ENCODE data around the gene AMELY.
"Not testable (repeated sequence)": the region's sequence is repeated elsewhere in the genome, so short reads cannot be mapped to it uniquely, and the experiment has no call there.

Gene AMELY

DNA sequence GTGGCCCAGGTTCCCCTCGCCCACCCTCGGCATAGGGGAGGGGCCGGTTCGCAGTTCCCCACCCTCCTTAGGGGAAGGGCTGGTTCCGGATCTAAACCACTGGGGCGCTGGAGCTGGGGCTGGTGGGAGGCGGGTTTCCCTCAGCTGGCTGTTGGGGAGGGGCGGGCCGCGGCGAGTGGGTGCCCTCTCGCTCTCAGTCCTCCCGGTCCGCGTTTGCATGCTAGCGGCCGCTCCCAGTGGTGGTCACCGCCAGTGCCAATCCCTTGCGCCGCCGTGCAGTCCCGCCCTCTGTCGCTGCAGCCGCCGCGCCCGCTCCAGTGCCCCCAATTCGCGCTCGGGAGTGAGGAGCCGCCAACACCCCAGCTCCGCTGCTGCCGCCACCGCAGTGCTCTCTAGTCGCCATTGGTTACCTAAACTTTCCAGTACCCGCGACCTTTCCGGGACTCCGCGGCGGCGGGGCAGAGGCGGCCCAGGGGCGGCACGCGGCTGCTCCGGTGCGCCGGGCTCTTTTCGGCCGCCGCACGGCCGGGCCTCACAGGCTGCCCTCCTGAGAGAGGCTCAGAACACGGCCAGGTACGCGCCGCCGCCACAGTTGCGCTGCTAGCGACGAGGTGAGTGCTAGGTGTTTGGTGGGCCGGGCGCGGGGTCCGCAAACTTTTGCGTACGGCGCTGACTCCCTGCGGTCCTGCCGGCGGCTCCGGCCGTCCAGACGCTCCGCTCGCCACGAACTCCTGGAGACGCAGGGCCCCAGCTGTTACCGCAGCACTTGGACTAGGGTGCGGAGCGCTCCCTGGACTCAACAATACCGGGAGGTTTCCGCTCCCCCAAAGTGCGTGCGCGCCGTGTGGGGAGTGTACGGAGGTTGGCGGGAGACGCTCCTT, 940 bp downstream of the AMELY start, which contains the start of gene TBL1Y:
Gene TBL1Y, plus strand, starts transcription at position 326 of the 881 bp plus-strand sequence. CDS start 114,388 bp downstream, outside the sequence.
- Histone ChIP-seq H3K4me3 (ENCODE audit: low read depth in 1 of 5, low read length in 5 of 5) (no peak within 1 kb of the TSS), H3K27ac (ENCODE audit: low read depth, low read length) (no peak within 1 kb of the TSS), H3K36me3 (ENCODE audit: control insufficient read depth in 5 of 5, insufficient read depth in 5 of 5, low read length in 5 of 5) (no peaks in the 10 kb centered on the region), H3K9me3 (ENCODE audit: control insufficient read depth in 5 of 5, low read length in 5 of 5) (no peaks in the 10 kb centered on the region), H3K4me1 (ENCODE audit: control insufficient read depth in 5 of 5, insufficient read depth in 5 of 5, low read length in 5 of 5) (no peaks in the 10 kb centered on the region), H3K9ac (ENCODE audit: low read length in 5 of 5) (no peak within 1 kb of the TSS), H3K27me3 (ENCODE audit: control insufficient read depth in 5 of 5, insufficient read depth in 4 of 5, low read length in 5 of 5) (no peaks in the 10 kb centered on the region)

DNA sequence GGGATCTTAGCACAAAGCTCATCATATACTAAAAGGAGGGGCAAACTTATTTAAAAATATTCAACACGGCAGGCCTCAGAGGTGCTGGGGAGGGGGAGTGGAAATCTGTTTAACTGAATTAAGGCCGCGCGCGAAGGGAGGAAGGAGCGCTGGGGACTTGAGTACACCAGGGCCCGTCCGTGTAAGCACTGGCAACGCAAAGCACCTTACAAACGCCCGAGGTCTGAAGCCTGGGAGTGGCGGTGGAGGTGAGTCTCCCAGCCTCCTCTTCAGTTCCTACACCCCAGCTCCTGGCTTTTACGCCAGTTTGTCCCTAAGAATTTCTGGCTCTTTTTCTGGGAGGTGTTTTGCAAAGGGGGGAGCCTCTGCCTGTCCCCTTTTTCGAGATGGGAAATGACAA, 1.7 kb downstream of the AMELY start:
- Histone ChIP-seq H3K36me3 (ENCODE audit: control insufficient read depth in 5 of 5, insufficient read depth in 5 of 5, low read length in 5 of 5) (no peaks in the 10 kb centered on the region), H3K4me3 (ENCODE audit: low read depth in 1 of 5, low read length in 5 of 5) (no peak overlapping the region), H3K4me1 (ENCODE audit: control insufficient read depth in 5 of 5, insufficient read depth in 5 of 5, low read length in 5 of 5) (no peaks in the 10 kb centered on the region), H3K9me3 (ENCODE audit: control insufficient read depth in 5 of 5, low read length in 5 of 5) (no peaks in the 10 kb centered on the region), H3K9ac (ENCODE audit: low read length in 5 of 5) (no peak overlapping the region), H3K27ac (ENCODE audit: low read depth, low read length) (no peak overlapping the region), H3K27me3 (ENCODE audit: control insufficient read depth in 5 of 5, insufficient read depth in 4 of 5, low read length in 5 of 5) (no peaks in the 10 kb centered on the region)

DNA sequence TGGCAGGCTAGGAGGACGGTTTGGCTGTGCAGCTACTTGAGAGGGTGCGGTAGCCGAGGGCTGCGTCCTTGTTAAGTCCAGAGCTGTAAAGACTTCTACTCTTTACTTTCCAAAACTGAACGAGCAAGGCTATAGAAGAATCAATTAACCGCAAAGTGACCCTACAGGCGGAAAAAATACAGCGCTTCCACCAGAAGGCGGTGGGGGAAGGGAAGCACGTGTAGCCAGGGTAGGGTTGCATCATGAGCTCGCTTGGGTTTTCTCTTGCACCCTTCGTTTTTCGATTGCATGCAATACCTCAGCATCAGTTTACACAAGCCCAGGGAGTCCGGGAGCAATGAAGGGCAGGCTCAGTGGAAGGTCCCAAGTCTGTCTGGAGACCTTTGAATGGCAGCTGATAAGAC, 2.4 kb downstream of the AMELY start:
- Histone ChIP-seq H3K27ac (ENCODE audit: low read depth, low read length) (no peak overlapping the region), H3K9ac (ENCODE audit: low read length in 5 of 5) (no peak overlapping the region), H3K27me3 (ENCODE audit: control insufficient read depth in 5 of 5, insufficient read depth in 4 of 5, low read length in 5 of 5) (no peaks in the 10 kb centered on the region), H3K9me3 (ENCODE audit: control insufficient read depth in 5 of 5, low read length in 5 of 5) (no peaks in the 10 kb centered on the region), H3K36me3 (ENCODE audit: control insufficient read depth in 5 of 5, insufficient read depth in 5 of 5, low read length in 5 of 5) (no peaks in the 10 kb centered on the region), H3K4me3 (ENCODE audit: low read depth in 1 of 5, low read length in 5 of 5) (no peak overlapping the region), H3K4me1 (ENCODE audit: control insufficient read depth in 5 of 5, insufficient read depth in 5 of 5, low read length in 5 of 5) (no peaks in the 10 kb centered on the region)

DNA sequence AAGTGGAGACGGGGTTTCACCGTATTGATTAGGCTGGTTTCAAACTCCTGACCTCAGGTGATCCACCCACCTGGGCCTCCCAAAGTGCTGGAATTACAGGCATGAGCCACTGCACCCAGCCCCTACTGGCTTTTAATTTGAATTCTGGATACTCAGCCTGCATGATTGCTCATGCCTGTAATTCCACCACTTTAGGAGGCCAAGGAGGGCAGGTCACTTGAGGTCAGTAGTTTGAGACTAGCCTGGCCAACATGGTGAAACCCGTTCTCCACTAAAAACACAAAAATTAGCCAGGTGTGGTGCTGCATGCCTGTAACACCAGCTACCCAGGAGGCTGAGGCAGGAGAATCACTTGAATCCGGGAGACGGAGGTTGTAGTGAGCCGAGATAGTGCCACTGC, 3.5 kb downstream of the AMELY start:
- H3K9me3 ChIP-seq (ENCODE audit: control insufficient read depth in 5 of 5, low read length in 5 of 5); H3K27ac ChIP-seq (ENCODE audit: low read depth, low read length); H3K27me3 ChIP-seq (ENCODE audit: control insufficient read depth in 5 of 5, insufficient read depth in 4 of 5, low read length in 5 of 5); H3K36me3 ChIP-seq (ENCODE audit: control insufficient read depth in 5 of 5, insufficient read depth in 5 of 5, low read length in 5 of 5); H3K9ac ChIP-seq (ENCODE audit: low read length in 5 of 5); H3K4me3 ChIP-seq (ENCODE audit: low read depth in 1 of 5, low read length in 5 of 5); H3K4me1 ChIP-seq (ENCODE audit: control insufficient read depth in 5 of 5, insufficient read depth in 5 of 5, low read length in 5 of 5): not testable (repeated sequence)

DNA sequence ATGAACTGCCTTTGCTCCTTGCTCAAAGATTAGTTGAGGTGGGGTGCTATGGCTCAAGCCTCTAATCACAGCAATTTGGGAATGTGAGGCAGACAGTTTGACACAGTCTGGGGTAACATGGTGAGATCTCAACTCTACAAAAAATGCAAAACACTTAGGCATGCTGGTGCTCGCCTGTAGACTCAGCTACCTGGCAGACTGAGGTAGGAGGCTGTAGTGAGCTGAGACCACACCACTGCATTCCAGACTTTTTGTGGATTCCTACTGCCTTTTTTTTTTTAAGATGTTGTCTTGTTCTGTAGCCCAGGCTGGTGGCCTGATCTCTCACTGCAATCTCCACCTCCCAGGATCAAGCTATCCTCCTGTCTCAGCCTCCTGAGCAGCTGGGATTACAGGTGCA, 4.0 kb downstream of the AMELY start:
- H3K4me3 ChIP-seq (ENCODE audit: low read depth in 1 of 5, low read length in 5 of 5): no peak overlapping the region
- no peak overlapping the region for H3K9ac ChIP-seq (ENCODE audit: low read length in 5 of 5)
- no peaks in the 10 kb centered on the region for H3K9me3 ChIP-seq (ENCODE audit: control insufficient read depth in 5 of 5, low read length in 5 of 5)
- no peaks in the 10 kb centered on the region for H3K4me1 ChIP-seq (ENCODE audit: control insufficient read depth in 5 of 5, insufficient read depth in 5 of 5, low read length in 5 of 5)
- no peaks in the 10 kb centered on the region for H3K36me3 ChIP-seq (ENCODE audit: control insufficient read depth in 5 of 5, insufficient read depth in 5 of 5, low read length in 5 of 5)
- no peak overlapping the region for H3K27ac ChIP-seq (ENCODE audit: low read depth, low read length)
- no peaks in the 10 kb centered on the region for H3K27me3 ChIP-seq (ENCODE audit: control insufficient read depth in 5 of 5, insufficient read depth in 4 of 5, low read length in 5 of 5)

DNA sequence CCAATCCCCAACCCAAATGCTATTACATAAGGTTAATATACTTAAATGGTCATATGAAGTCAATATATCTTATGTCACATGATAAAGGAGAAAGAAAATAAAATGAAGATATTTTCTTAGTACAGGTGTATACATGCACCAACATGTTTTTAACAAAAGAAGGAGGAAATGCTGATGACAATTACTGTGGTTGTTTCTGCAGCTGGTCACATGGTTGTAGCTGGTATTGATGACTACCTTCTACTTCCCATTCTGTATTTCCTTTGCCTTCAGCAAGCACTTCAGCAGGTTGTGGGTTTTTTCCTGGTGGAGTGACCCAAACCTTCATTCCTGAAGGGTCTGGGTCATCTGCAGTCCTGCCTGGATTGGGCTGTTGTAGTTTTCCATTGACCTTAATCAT, 9.4 kb downstream of the AMELY start:
- not testable (repeated sequence) for H3K9ac ChIP-seq (ENCODE audit: low read length in 5 of 5); H3K27ac ChIP-seq (ENCODE audit: low read depth, low read length); H3K9me3 ChIP-seq (ENCODE audit: control insufficient read depth in 5 of 5, low read length in 5 of 5); H3K4me3 ChIP-seq (ENCODE audit: low read depth in 1 of 5, low read length in 5 of 5); H3K36me3 ChIP-seq (ENCODE audit: control insufficient read depth in 5 of 5, insufficient read depth in 5 of 5, low read length in 5 of 5); H3K4me1 ChIP-seq (ENCODE audit: control insufficient read depth in 5 of 5, insufficient read depth in 5 of 5, low read length in 5 of 5); H3K27me3 ChIP-seq (ENCODE audit: control insufficient read depth in 5 of 5, insufficient read depth in 4 of 5, low read length in 5 of 5)

DNA sequence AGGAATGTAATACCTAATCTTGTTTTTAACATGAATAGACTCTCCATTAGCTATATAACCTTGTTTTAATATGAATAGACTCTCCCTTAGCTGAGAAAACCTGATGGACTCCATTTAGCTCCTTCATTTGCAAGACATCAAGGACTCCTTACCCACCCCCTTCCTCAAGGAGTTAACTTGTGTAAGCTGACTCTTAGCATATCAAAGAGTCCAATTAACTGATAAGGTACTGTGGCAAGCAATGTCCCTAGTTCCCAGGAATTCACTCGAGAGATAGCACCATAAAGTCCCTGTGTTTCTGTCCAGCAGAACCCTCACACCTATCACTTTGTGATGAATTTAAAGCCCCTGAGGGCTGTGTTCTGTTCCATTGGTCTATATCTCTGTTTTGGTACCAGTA, 16.3 kb downstream of the AMELY start:
- Histone ChIP-seq H3K4me3 (ENCODE audit: low read depth in 1 of 5, low read length in 5 of 5) (no peak overlapping the region), H3K27me3 (ENCODE audit: control insufficient read depth in 5 of 5, insufficient read depth in 4 of 5, low read length in 5 of 5) (no peaks in the 10 kb centered on the region), H3K4me1 (ENCODE audit: control insufficient read depth in 5 of 5, insufficient read depth in 5 of 5, low read length in 5 of 5) (no peaks in the 10 kb centered on the region), H3K27ac (ENCODE audit: low read depth, low read length) (no peak overlapping the region), H3K9me3 (ENCODE audit: control insufficient read depth in 5 of 5, low read length in 5 of 5) (no peaks in the 10 kb centered on the region), H3K9ac (ENCODE audit: low read length in 5 of 5) (no peak overlapping the region), H3K36me3 (ENCODE audit: control insufficient read depth in 5 of 5, insufficient read depth in 5 of 5, low read length in 5 of 5) (no peaks in the 10 kb centered on the region)

DNA sequence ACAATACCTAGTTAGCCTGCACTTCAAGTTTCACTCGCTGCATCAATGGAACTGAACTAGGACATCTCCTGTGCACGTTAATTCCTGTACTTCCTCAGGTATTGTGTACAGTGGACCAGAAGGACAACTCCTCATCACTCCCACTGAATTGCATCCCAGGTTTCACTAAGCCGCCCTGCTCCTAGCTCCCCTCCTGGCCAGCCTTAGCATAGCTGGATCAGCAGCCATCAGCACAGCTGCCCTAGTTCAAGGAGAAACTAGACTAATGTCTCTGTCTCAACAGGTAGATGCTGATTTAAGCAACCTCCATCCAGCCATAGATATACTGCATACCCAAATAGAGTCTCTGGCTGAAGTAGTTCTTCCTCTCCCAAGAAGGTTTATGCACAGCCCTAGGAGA, 17.1 kb downstream of the AMELY start:
- Histone ChIP-seq H3K27ac (ENCODE audit: low read depth, low read length) (no peak overlapping the region), H3K4me3 (ENCODE audit: low read depth in 1 of 5, low read length in 5 of 5) (no peak overlapping the region), H3K9me3 (ENCODE audit: control insufficient read depth in 5 of 5, low read length in 5 of 5) (no peaks in the 10 kb centered on the region), H3K9ac (ENCODE audit: low read length in 5 of 5) (no peak overlapping the region), H3K4me1 (ENCODE audit: control insufficient read depth in 5 of 5, insufficient read depth in 5 of 5, low read length in 5 of 5) (no peaks in the 10 kb centered on the region), H3K36me3 (ENCODE audit: control insufficient read depth in 5 of 5, insufficient read depth in 5 of 5, low read length in 5 of 5) (no peaks in the 10 kb centered on the region), H3K27me3 (ENCODE audit: control insufficient read depth in 5 of 5, insufficient read depth in 4 of 5, low read length in 5 of 5) (no peaks in the 10 kb centered on the region)

DNA sequence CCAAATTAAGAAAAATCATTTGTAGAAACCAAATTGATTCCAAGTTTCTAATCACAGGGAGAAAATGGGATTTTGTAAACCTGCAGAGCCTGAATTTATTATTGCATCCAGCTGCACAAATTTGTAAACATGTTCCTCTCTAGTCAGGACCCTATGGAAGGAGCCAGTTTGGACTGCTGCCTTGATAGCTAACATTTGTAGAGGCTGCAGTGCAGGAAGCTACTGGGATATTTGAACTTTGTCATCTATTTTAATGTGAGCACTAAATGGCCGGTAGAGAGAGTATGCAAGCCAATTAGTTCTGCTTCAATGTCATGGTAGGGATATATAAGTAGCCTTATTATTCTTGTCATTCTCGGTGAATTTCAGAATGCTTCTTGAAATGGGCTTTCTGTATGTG, 62.2 kb downstream of the AMELY start:
- H3K27ac ChIP-seq (ENCODE audit: low read depth, low read length): no peak overlapping the region
- no peaks in the 10 kb centered on the region for H3K4me1 ChIP-seq (ENCODE audit: control insufficient read depth in 5 of 5, insufficient read depth in 5 of 5, low read length in 5 of 5)
- no peaks in the 10 kb centered on the region for H3K9me3 ChIP-seq (ENCODE audit: control insufficient read depth in 5 of 5, low read length in 5 of 5)
- H3K4me3 ChIP-seq (ENCODE audit: low read depth in 1 of 5, low read length in 5 of 5): no peak overlapping the region
- H3K36me3 ChIP-seq (ENCODE audit: control insufficient read depth in 5 of 5, insufficient read depth in 5 of 5, low read length in 5 of 5): no peaks in the 10 kb centered on the region
- no peaks in the 10 kb centered on the region for H3K27me3 ChIP-seq (ENCODE audit: control insufficient read depth in 5 of 5, insufficient read depth in 4 of 5, low read length in 5 of 5)
- H3K9ac ChIP-seq (ENCODE audit: low read length in 5 of 5): no peak overlapping the region

DNA sequence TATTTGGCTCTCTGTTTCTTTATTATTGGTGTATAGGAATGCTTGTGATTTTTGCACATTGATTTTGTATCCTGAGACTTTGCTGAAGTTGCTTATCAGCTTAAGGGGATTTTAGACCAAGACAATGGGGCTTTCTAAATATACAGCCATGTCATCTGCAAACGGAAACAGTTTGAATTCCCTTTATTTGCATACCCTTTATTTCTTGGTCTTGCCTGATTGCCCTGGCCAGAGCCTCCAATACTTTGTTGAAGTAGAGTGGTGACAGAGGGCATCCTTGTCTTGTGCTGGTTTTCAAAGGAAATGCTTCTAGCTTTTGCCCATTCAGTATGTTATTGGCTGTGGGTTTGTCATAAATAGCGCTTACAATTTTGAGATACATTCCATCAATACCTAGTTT, 68.9 kb downstream of the AMELY start:
- H3K27me3 ChIP-seq (ENCODE audit: control insufficient read depth in 5 of 5, insufficient read depth in 4 of 5, low read length in 5 of 5); H3K9me3 ChIP-seq (ENCODE audit: control insufficient read depth in 5 of 5, low read length in 5 of 5); H3K36me3 ChIP-seq (ENCODE audit: control insufficient read depth in 5 of 5, insufficient read depth in 5 of 5, low read length in 5 of 5); H3K9ac ChIP-seq (ENCODE audit: low read length in 5 of 5); H3K4me3 ChIP-seq (ENCODE audit: low read depth in 1 of 5, low read length in 5 of 5); H3K27ac ChIP-seq (ENCODE audit: low read depth, low read length); H3K4me1 ChIP-seq (ENCODE audit: control insufficient read depth in 5 of 5, insufficient read depth in 5 of 5, low read length in 5 of 5): not testable (repeated sequence)

Data from subcutaneous abdominal adipose tissue (tissue), 5 donors.